H1 (cell line): ENCODE measurements around the gene GAB3. TPM values are rescaled to one million over a fixed set of nuclear protein-coding genes. Genes with fewer than 3 reads are reported as not detected.

Experiments
- CTCF ChIA-PET: fragments of 300-600 bp; sonication (Branson Sonifier 250); formaldehyde crosslinking; loops from one replicate; lab custom pipeline; 2021; ENCODE audit not compliant: partially characterized antibody; lab: Charles Lee
- POLR2A ChIA-PET: fragments of 300-600 bp; sonication (Branson Sonifier 250); formaldehyde crosslinking; loops from one replicate; lab custom pipeline; 2021; ENCODE audit warnings: inconsistent platforms; ENCODE audit not compliant: partially characterized antibody; lab: Charles Lee
- DNase-seq, 2 experiments: peaks; one replicate each; pipeline versions ENCODE4 v3.0.0 to v3.0.0-alpha.2; 2010 to 2022; ENCODE audit warnings: low spot score in 2 of 2, low read depth in 1 of 2, mixed read lengths in 1 of 2
- FAIRE-seq: peaks from 2 replicates; lab custom pipeline; 2011; peaks lifted over from hg19 to GRCh38; lab: Jason Lieb, UNC
- H2AFZ ChIP-seq: 2 replicates; pipeline ENCODE4 v1.8.1; 2012; ENCODE audit warnings: low read length, inconsistent platforms
- H2AK5ac ChIP-seq: 2 replicates; pipeline ENCODE4 v1.6.1; 2013; ENCODE audit warnings: low read depth, low read length
- H2BK120ac ChIP-seq: replicated peaks from 2 replicates; pipeline ENCODE3; 2013; ENCODE audit warnings: low read depth, low read length, inconsistent platforms
- H2BK12ac ChIP-seq: 2 replicates; pipeline ENCODE4 v1.6.1; 2013; ENCODE audit warnings: low read depth, low read length
- H2BK15ac ChIP-seq: 2 replicates; pipeline ENCODE4 v1.6.1; 2013; ENCODE audit warnings: low read length
- H2BK20ac ChIP-seq: 2 replicates; pipeline ENCODE4 v1.6.1; 2013; ENCODE audit warnings: low read length
- H2BK5ac ChIP-seq: 2 replicates; pipeline ENCODE4 v1.6.1; 2013; ENCODE audit warnings: low read depth, low read length
- H3K14ac ChIP-seq: 2 replicates; pipeline ENCODE4 v1.6.1; 2013; ENCODE audit warnings: inconsistent platforms; ENCODE audit not compliant: insufficient read length
- H3K18ac ChIP-seq: 2 replicates; pipeline ENCODE4 v1.6.1; 2013; ENCODE audit warnings: low read length; ENCODE audit errors: extremely low read depth
- H3K23ac ChIP-seq: 2 replicates; pipeline ENCODE4 v1.6.1; 2013; ENCODE audit warnings: inconsistent platforms; ENCODE audit not compliant: insufficient read length
- H3K23me2 ChIP-seq: 2 replicates; pipeline ENCODE4 v1.6.1; 2013; ENCODE audit warnings: low read depth, low read length
- H3K27ac ChIP-seq: 2 replicates; pipeline ENCODE4 v1.6.1; 2011; ENCODE audit warnings: low read depth, low read length, inconsistent platforms
- H3K27me3 ChIP-seq, 4 experiments: replicated peaks in 1 of 4; 1 replicate in 1 of 4; 2 replicates in 3 of 4; pipeline versions ENCODE4 v1.6.1 to v1.8.1; 2011 to 2013; ENCODE audit warnings: low read length in 3 of 4, mild to moderate bottlenecking in 3 of 4, inconsistent platforms in 2 of 4, mixed read lengths in 2 of 4, moderate library complexity in 1 of 4; ENCODE audit not compliant: control insufficient read depth in 3 of 4, insufficient read depth in 3 of 4; ENCODE audit errors: extremely low read depth in 1 of 4
- H3K36me3 ChIP-seq, 4 experiments: 2 replicates each; pipeline versions ENCODE4 v1.6.1 to v1.8.1; 2011 to 2013; ENCODE audit warnings: mild to moderate bottlenecking in 4 of 4, low read length in 3 of 4, moderate library complexity in 2 of 4, control low read depth in 1 of 4, inconsistent platforms in 1 of 4; ENCODE audit not compliant: insufficient read depth in 4 of 4, control insufficient read depth in 2 of 4
- H3K4ac ChIP-seq: replicated peaks from 2 replicates; pipeline ENCODE3; 2013; ENCODE audit warnings: low read length, low read depth, mixed read lengths, inconsistent platforms; ENCODE audit not compliant: insufficient read length
- H3K4me1 ChIP-seq, 4 experiments: replicated peaks in 1 of 4; 1 replicate in 1 of 4; 2 replicates in 3 of 4; pipeline versions ENCODE4 v1.6.1 to v1.8.1; 2011 to 2013; ENCODE audit warnings: low read length in 3 of 4, inconsistent platforms in 2 of 4, mixed read lengths in 1 of 4; ENCODE audit not compliant: insufficient read depth in 4 of 4, control insufficient read depth in 3 of 4
- H3K4me2 ChIP-seq, 2 experiments: 2 replicates each; pipeline versions ENCODE4 v1.6.1 to v1.8.1; 2011 to 2013; ENCODE audit warnings: low read depth in 2 of 2, low read length in 2 of 2, control low read depth in 1 of 2, inconsistent platforms in 1 of 2, mild to moderate bottlenecking in 1 of 2; ENCODE audit not compliant: insufficient read depth in 1 of 2
- H3K4me3 ChIP-seq, 4 experiments: fragments of 200-600, 300-600 bp in 1 of 4; sonication (generic), shearing (Covaris generic), sonication (Bioruptor Twin) in 1 of 4; 2 replicates each; pipeline versions ENCODE4 v1.5.1 to v1.8.1; 2011 to 2016; ENCODE audit warnings: low read length in 4 of 4, low read depth in 3 of 4, control low read depth in 2 of 4, inconsistent platforms in 2 of 4, mild to moderate bottlenecking in 2 of 4, mixed read lengths in 1 of 4, moderate library complexity in 1 of 4; ENCODE audit not compliant: insufficient read depth in 2 of 4; ENCODE audit errors: extremely low read depth in 1 of 4
- H3K56ac ChIP-seq: replicated peaks from 2 replicates; pipeline ENCODE3; 2013; ENCODE audit warnings: low read depth, mild to moderate bottlenecking, mixed read lengths, low read length, inconsistent platforms; ENCODE audit not compliant: insufficient read length
- H3K79me1 ChIP-seq: 2 replicates; pipeline ENCODE4 v1.6.1; 2013; ENCODE audit warnings: low read depth, low read length, control low read depth
- H3K79me2 ChIP-seq, 2 experiments: 2 replicates each; pipeline versions ENCODE4 v1.6.1 to v1.8.1; 2012 to 2013; ENCODE audit warnings: low read length in 2 of 2, mild to moderate bottlenecking in 2 of 2, inconsistent platforms in 1 of 2; ENCODE audit not compliant: insufficient read depth in 2 of 2, control insufficient read depth in 1 of 2
- H3K9ac ChIP-seq, 4 experiments: replicated peaks in 1 of 4; 1 replicate in 1 of 4; 2 replicates in 3 of 4; pipeline versions ENCODE4 v1.6.1 to v1.8.1; 2011 to 2013; ENCODE audit warnings: low read depth in 3 of 4, low read length in 3 of 4, control low read depth in 2 of 4, mild to moderate bottlenecking in 2 of 4, moderate library complexity in 2 of 4, inconsistent platforms in 1 of 4; ENCODE audit errors: extremely low read depth in 1 of 4
- H3K9me3 ChIP-seq, 2 experiments: 2 replicates each; pipeline versions ENCODE4 v1.6.1 to v1.8.1; 2012 to 2013; ENCODE audit warnings: mild to moderate bottlenecking in 2 of 2, moderate library complexity in 2 of 2, control low read depth in 1 of 2, inconsistent platforms in 1 of 2, low read depth in 1 of 2, low read length in 1 of 2, mixed read lengths in 1 of 2; ENCODE audit not compliant: insufficient read depth in 2 of 2
- H4K20me1 ChIP-seq, 2 experiments: replicated peaks in 1 of 2; 2 replicates each; pipeline versions ENCODE3 to v1.8.1; 2011 to 2013; ENCODE audit warnings: inconsistent platforms in 2 of 2, low read length in 2 of 2, mild to moderate bottlenecking in 1 of 2; ENCODE audit not compliant: insufficient read depth in 2 of 2, control insufficient read depth in 1 of 2
- H4K5ac ChIP-seq: 2 replicates; pipeline ENCODE4 v1.6.1; 2013; ENCODE audit warnings: low read length, low read depth, mixed read lengths, inconsistent platforms; ENCODE audit not compliant: insufficient read length
- H4K8ac ChIP-seq: 2 replicates; pipeline ENCODE4 v1.8.0; 2013; ENCODE audit warnings: mild to moderate bottlenecking, moderate library complexity, low read length, inconsistent platforms; ENCODE audit not compliant: insufficient read depth; ENCODE audit errors: extremely low read depth
- H4K91ac ChIP-seq: replicated peaks from 2 replicates; pipeline ENCODE3; 2013; ENCODE audit warnings: low read length, mixed read lengths, inconsistent platforms; ENCODE audit not compliant: insufficient read length
- ATF2 ChIP-seq: IDR thresholded peaks from 2 replicates; pipeline ENCODE4 v1.6.1; 2012; ENCODE audit warnings: low read length, inconsistent platforms
- CHD1 ChIP-seq: IDR thresholded peaks from 2 replicates; pipeline ENCODE4 v1.6.1; 2012; ENCODE audit warnings: low read depth, low read length, improper control_type of control experiment
- KDM4A ChIP-seq: IDR thresholded peaks from one replicate; pipeline ENCODE4 v1.7.1; 2012; ENCODE audit warnings: low read depth, mild to moderate bottlenecking, moderate library complexity, low read length, inconsistent platforms; ENCODE audit not compliant: severe bottlenecking
- PHF8 ChIP-seq: fragments of 200-600 bp; sonication (generic); conservative IDR thresholded peaks from 2 replicates; pipeline ENCODE4 v1.7.1; 2012; ENCODE audit warnings: low read depth, mild to moderate bottlenecking, inconsistent platforms, low read length, moderate library complexity
- SAP30 ChIP-seq: fragments of 300-600 bp; sonication (generic); IDR thresholded peaks from 2 replicates; pipeline ENCODE4 v1.7.1; 2012; ENCODE audit warnings: low read length, moderate library complexity, mild to moderate bottlenecking, inconsistent platforms; ENCODE audit not compliant: insufficient read depth, insufficient replicate concordance
- SIRT6 ChIP-seq: IDR thresholded peaks from one replicate; pipeline ENCODE4 v1.7.1; 2012; ENCODE audit warnings: low read length, inconsistent platforms
- TBP ChIP-seq: IDR thresholded peaks from 2 replicates; pipeline ENCODE4 v1.6.1; 2011; ENCODE audit warnings: low read depth, low read length, improper control_type of control experiment
- polyA plus RNA-seq, 7 experiments: library from polyadenylated mRNA; depleted of rRNA in 3 of 7; stranded (reverse) in 5 of 7; unstranded in 2 of 7; fragments of >200 nt in 5 of 7; fragments of 200-250 nt in 2 of 7; gene quantifications; 1 replicate in 5 of 7; 2 replicates in 1 of 7; 4 replicates in 1 of 7; pipeline versions ENCODE4 v1.2.1 to v1.2.3, GENCODE V29; 2011 to 2013; ENCODE audit warnings: missing spikeins in 2 of 7, mixed read lengths in 2 of 7
- total RNA-seq: library from RNA; stranded (reverse); fragmentation: NEBNext Ultra II Directional; extraction: Animal tissue kit (Norgen Biotek cat#: 25700); gene quantifications from 2 replicates; pipeline ENCODE4 v1.2.1, GENCODE V29; 2021

The GAB3 gene
- total and polyA plus RNA-seq, 2 of the 8 experiments (the other 6 are each of a cell fraction or from before 2014, with no cell fraction given): 0.48 to 1.2 TPM

GRCh38 chrX:154742613-154743012 is 8.3 kb downstream of the GAB3 start:
- Histone ChIP-seq H2BK12ac (no peak overlapping the region), H3K14ac (no peak overlapping the region), H2BK5ac (no peak overlapping the region), H2AK5ac (no peak overlapping the region), H3K9ac (no peak overlapping the region), H3K23ac (no peak overlapping the region), H3K4me1 (no peaks in the 10 kb centered on the region), H2AFZ (no peak overlapping the region), H4K5ac (no peak overlapping the region), H2BK15ac (no peak overlapping the region), H3K79me1 (no peaks in the 10 kb centered on the region), H3K4me2 (no peak overlapping the region), H3K4me3 (no peak overlapping the region), H4K20me1 (no peaks in the 10 kb centered on the region), H3K56ac (no peak overlapping the region), H3K23me2 (no peaks in the 10 kb centered on the region), H3K27ac (no peak overlapping the region), H4K91ac (no peak overlapping the region), H2BK20ac (no peak overlapping the region), H2BK120ac (no peak overlapping the region), H3K18ac (no peak overlapping the region), H3K9me3 (no peaks in the 10 kb centered on the region), H4K8ac (no peak overlapping the region), H3K79me2 (no peaks in the 10 kb centered on the region), H3K4ac (no peak overlapping the region), H3K27me3 (no peaks in the 10 kb centered on the region), H3K36me3 (no peaks in the 10 kb centered on the region)
- FAIRE-seq (no peak), DNase-seq (no peak)
- TF ChIP-seq KDM4A (no peak), CHD1 (no peak), ATF2 (no peak), PHF8 (no peak), SAP30 (no peak), TBP (no peak), SIRT6 (no peak)
- ChIA-PET CTCF (no interaction called here), POLR2A (no interaction called here)
